ENCODE results near the gene SERPINH1. TPM values are rescaled to one million over a fixed set of nuclear protein-coding genes. Genes with fewer than 3 reads are reported as not detected.

Gene SERPINH1
- total and polyA plus RNA-seq, 2 of the 13 experiments (the other 11 are each of a cell fraction or from before 2014, with no cell fraction given), result 83.6 to 83.8 TPM

GRCh38 chr11:75562048-75562835, at the start of gene SERPINH1 (continued):
- TF ChIP-seq TRAFD1 (CRISPR knock-in tag; IDR thresholded peaks at IDR 0.05; ENCODE audit: borderline replicate concordance), result no peak
- TF ChIP-seq CBX1 (IDR thresholded peaks at IDR 0.05; ENCODE audit: low read depth), result no peak
- TF ChIP-seq SRF (IDR thresholded peaks at IDR 0.05; ENCODE audit: low read depth, low read length), result peak; percentile 63; the same call in 1 of the 2 replicates
- no peak for TF ChIP-seq ZNF329 (CRISPR knock-in tag; IDR thresholded peaks at IDR 0.05; ENCODE audit: low read depth)
- no peak for TF ChIP-seq BCL3 (CRISPR knock-in tag; IDR thresholded peaks at IDR 0.05)
- peak; percentile 60; the same call in 1 of the 2 replicates for TF ChIP-seq ZNF224 (CRISPR knock-in tag; IDR thresholded peaks at IDR 0.05)
- no peak for TF ChIP-seq SOX6 (IDR thresholded peaks at IDR 0.05)
- TF ChIP-seq SOX6 (CRISPR knock-in tag; IDR thresholded peaks at IDR 0.05), result peak; percentile 24
- TF ChIP-seq RFXAP (CRISPR knock-in tag; IDR thresholded peaks at IDR 0.05; ENCODE audit: borderline replicate concordance), result no peak
- peak; percentile 64 for TF ChIP-seq PHF8 (CRISPR knock-in tag; IDR thresholded peaks at IDR 0.05)
- TF ChIP-seq ZNF512 (CRISPR knock-in tag; IDR thresholded peaks at IDR 0.05), result no peak
- peak; percentile 62 for TF ChIP-seq CREM (IDR thresholded peaks at IDR 0.05)
- TF ChIP-seq CREM (CRISPR knock-in tag; IDR thresholded peaks at IDR 0.05), result no peak
- TF ChIP-seq FOSL1 (CRISPR knock-in tag; IDR thresholded peaks at IDR 0.05; ENCODE audit: borderline replicate concordance), result no peak
- 0 out of 2 replicates have a peak, but pooled peaks have one; percentile 34 for TF ChIP-seq ZSCAN21 (CRISPR knock-in tag; IDR thresholded peaks at IDR 0.05; ENCODE audit: borderline replicate concordance)
- no peak for TF ChIP-seq ZNF615 (CRISPR knock-in tag; IDR thresholded peaks at IDR 0.05; ENCODE audit: borderline replicate concordance)
- TF ChIP-seq ZBTB21 (CRISPR knock-in tag; IDR thresholded peaks at IDR 0.05), result no peak
- TF ChIP-seq ZNF326 (CRISPR knock-in tag; IDR thresholded peaks at IDR 0.05; ENCODE audit: borderline replicate concordance), result no peak
- 0 out of 2 replicates have a peak, but pooled peaks have one; percentile 22 for TF ChIP-seq ZNF670 (CRISPR knock-in tag; IDR thresholded peaks at IDR 0.05; ENCODE audit: borderline replicate concordance)
- TF ChIP-seq DNMT3B (CRISPR knock-in tag; conservative IDR thresholded peaks at IDR 0.05), result no peak
- no peak for TF ChIP-seq MEIS2 (CRISPR knock-in tag; IDR thresholded peaks at IDR 0.05)
- TF ChIP-seq RBM39 (IDR thresholded peaks at IDR 0.05; ENCODE audit: low read depth, low read length, poor library complexity, severe bottlenecking), result no peak
- peak; percentile 50; the same call in 1 of the 2 replicates for TF ChIP-seq HOXA3 (CRISPR knock-in tag; IDR thresholded peaks at IDR 0.05)
- no peak for TF ChIP-seq ATAD3A (CRISPR knock-in tag; IDR thresholded peaks at IDR 0.05)
- peak; percentile 63 to 95 for TF ChIP-seq POLR2A (IDR thresholded peaks at IDR 0.05; ENCODE audit: insufficient read depth in 1 of 2, low read depth in 2 of 2, low read length in 2 of 2)
- TF ChIP-seq KAT8 (CRISPR knock-in tag; IDR thresholded peaks at IDR 0.05), result peak; percentile 38; the same call in 1 of the 2 replicates
- peak; percentile 54 for TF ChIP-seq ATF1 (CRISPR knock-in tag; IDR thresholded peaks at IDR 0.05)
- no peak for TF ChIP-seq AKAP8 (CRISPR knock-in tag; IDR thresholded peaks at IDR 0.05)
- TF ChIP-seq ZNF556 (CRISPR knock-in tag; IDR thresholded peaks at IDR 0.05; ENCODE audit: borderline replicate concordance), result no peak

All from HepG2 (cell line).